GM23338 (cell line): ENCODE results near the gene DLGAP5. TPM values are rescaled to one million over a fixed set of nuclear protein-coding genes. Genes with fewer than 3 reads are reported as not detected.

ENCODE experiments used
- ATAC-seq: fragments of 200-7000 bp; cut with Tn5 transposase; 3 replicates; pipeline ENCODE4 v1.9.1; 2020
- DNase-seq: peaks from one replicate; pipeline ENCODE4 v3.0.0-alpha.2; 2015; ENCODE audit warnings: low spot score
- H2AFZ ChIP-seq: fragments of 200-600 bp; sonication (generic); 2 replicates; pipeline ENCODE4 v1.8.0; 2016; ENCODE audit warnings: antibody characterized with exemption, mild to moderate bottlenecking, moderate library complexity
- H3F3A ChIP-seq: fragments of 200-600 bp; sonication (generic); replicated peaks from 2 replicates; pipeline ENCODE4 v1.8.0; 2017; ENCODE audit warnings: antibody characterized with exemption, mixed run types, low read depth
- H3K27ac ChIP-seq: fragments of 200-600 bp; sonication (generic); 2 replicates; pipeline ENCODE4 v1.6.1; 2016; ENCODE audit warnings: low read depth
- H3K27me3 ChIP-seq: fragments of 200-600 bp; sonication (generic); 2 replicates; pipeline ENCODE4 v1.8.0; 2016; ENCODE audit warnings: mild to moderate bottlenecking, mixed run types, moderate library complexity; ENCODE audit not compliant: insufficient read depth
- H3K36me3 ChIP-seq: fragments of 200-600 bp; sonication (generic); 2 replicates; pipeline ENCODE4 v1.8.0; 2016; ENCODE audit warnings: mild to moderate bottlenecking; ENCODE audit not compliant: insufficient read depth
- H3K4me1 ChIP-seq: fragments of 200-600 bp; sonication (generic); 2 replicates; pipeline ENCODE4 v1.8.0; 2016; ENCODE audit warnings: mild to moderate bottlenecking, moderate library complexity; ENCODE audit not compliant: insufficient read depth
- H3K4me2 ChIP-seq: fragments of 200-600 bp; sonication (generic); 2 replicates; pipeline ENCODE4 v1.7.1; 2017; ENCODE audit warnings: mixed run types
- H3K4me3 ChIP-seq: fragments of 200-600 bp; sonication (generic); 2 replicates; pipeline ENCODE4 v1.6.1; 2016; ENCODE audit warnings: mixed run types
- H3K79me2 ChIP-seq: fragments of 200-600 bp; sonication (generic); replicated peaks from 2 replicates; pipeline ENCODE4 v1.8.0; 2017; ENCODE audit warnings: mild to moderate bottlenecking; ENCODE audit not compliant: insufficient read depth
- H3K9me2 ChIP-seq: fragments of 200-600 bp; sonication (generic); 2 replicates; pipeline ENCODE4 v1.8.0; 2017; ENCODE audit not compliant: insufficient read depth
- H4K20me1 ChIP-seq: fragments of 200-600 bp; sonication (generic); replicated peaks from 2 replicates; pipeline ENCODE4 v1.8.0; 2017; ENCODE audit warnings: mild to moderate bottlenecking; ENCODE audit not compliant: insufficient read depth
- H3K27ac Mint-ChIP-seq: 2 replicates; pipeline ENCODE4 v1.8.0; 2020; ENCODE audit warnings: inconsistent platforms, mild to moderate bottlenecking, moderate library complexity, mixed read lengths
- H3K27me3 Mint-ChIP-seq: 3 replicates; pipeline ENCODE4 v1.8.0; 2022; ENCODE audit warnings: low read depth, mild to moderate bottlenecking, moderate library complexity, mixed read lengths, inconsistent platforms; ENCODE audit not compliant: insufficient read depth, poor library complexity
- H3K36me3 Mint-ChIP-seq: 3 replicates; pipeline ENCODE4 v1.8.0; 2021; ENCODE audit warnings: low read depth, mild to moderate bottlenecking, inconsistent platforms, moderate library complexity, mixed read lengths
- H3K4me1 Mint-ChIP-seq: 3 replicates; pipeline ENCODE4 v1.8.0; 2020; ENCODE audit warnings: mild to moderate bottlenecking, inconsistent platforms, mixed read lengths
- H3K4me3 Mint-ChIP-seq: 3 replicates; pipeline ENCODE4 v1.8.0; 2021; ENCODE audit warnings: moderate library complexity, mild to moderate bottlenecking, inconsistent platforms, mixed read lengths
- H3K9me3 Mint-ChIP-seq: 3 replicates; pipeline ENCODE4 v1.8.0; 2020; ENCODE audit warnings: moderate library complexity, mild to moderate bottlenecking, inconsistent platforms, mixed read lengths
- EZH2phosphoT487 ChIP-seq: fragments of 200-600 bp; sonication (generic); IDR thresholded peaks from one replicate; pipeline ENCODE4 v1.8.1; 2018; ENCODE audit warnings: antibody characterized with exemption; ENCODE audit not compliant: unreplicated experiment
- JUNB ChIP-seq: IDR thresholded peaks from one replicate; pipeline ENCODE4 v1.6.1; 2016; ENCODE audit warnings: antibody characterized with exemption; ENCODE audit not compliant: unreplicated experiment
- STAT1 ChIP-seq: IDR thresholded peaks from one replicate; pipeline ENCODE4 v1.6.1; 2016; ENCODE audit warnings: antibody characterized with exemption; ENCODE audit not compliant: unreplicated experiment
- ZNF114 ChIP-seq: fragments of 250-450 bp; sonication (Bioruptor Pico); IDR thresholded peaks from 2 replicates; pipeline ENCODE4 v1.5.0; 2020; ENCODE audit warnings: mild to moderate bottlenecking, moderate library complexity
- polyA plus RNA-seq: library from polyadenylated mRNA; unstranded; fragments of >200 nt; fragmentation: Nextera tagmentation; extraction: Ambion mirVana; gene quantifications from 2 replicates; pipeline ENCODE4 v1.2.1, GENCODE V29; 2016
- total RNA-seq: library from RNA; depleted of rRNA; stranded (reverse); fragments of >200 nt; shearing (Covaris generic); gene quantifications from 2 replicates; pipeline ENCODE4 v1.2.3, GENCODE V29; 2014
- TF ChIP-seq, protein P1 (sequence below): IDR thresholded peaks from one replicate; pipeline ENCODE4 v1.6.1; 2018; ENCODE audit warnings: antibody characterized with exemption; ENCODE audit not compliant: unreplicated experiment
- TF ChIP-seq, protein P2 (sequence below), 2 experiments: fragments of 200-600 bp in 1 of 2; sonication (generic) in 1 of 2; conservative IDR thresholded peaks; 2 replicates each; pipeline versions ENCODE4 v1.5.1 to v1.6.1; 2016 to 2017; ENCODE audit warnings: antibody characterized with exemption in 2 of 2, low read depth in 2 of 2, mild to moderate bottlenecking in 2 of 2, moderate library complexity in 1 of 2
- TF ChIP-seq, protein P3 (sequence below): IDR thresholded peaks from 2 replicates; pipeline ENCODE4 v1.6.1; 2016; ENCODE audit warnings: antibody characterized with exemption
- TF ChIP-seq, protein P4 (sequence below): fragments of 250-450 bp; sonication (Bioruptor Pico); IDR thresholded peaks from 2 replicates; pipeline ENCODE4 v1.5.0; 2020; ENCODE audit warnings: mild to moderate bottlenecking, moderate library complexity

Gene DLGAP5
- total and polyA plus RNA-seq, 2 experiments from 2014 or later, result 110 to 117 TPM

DNA sequence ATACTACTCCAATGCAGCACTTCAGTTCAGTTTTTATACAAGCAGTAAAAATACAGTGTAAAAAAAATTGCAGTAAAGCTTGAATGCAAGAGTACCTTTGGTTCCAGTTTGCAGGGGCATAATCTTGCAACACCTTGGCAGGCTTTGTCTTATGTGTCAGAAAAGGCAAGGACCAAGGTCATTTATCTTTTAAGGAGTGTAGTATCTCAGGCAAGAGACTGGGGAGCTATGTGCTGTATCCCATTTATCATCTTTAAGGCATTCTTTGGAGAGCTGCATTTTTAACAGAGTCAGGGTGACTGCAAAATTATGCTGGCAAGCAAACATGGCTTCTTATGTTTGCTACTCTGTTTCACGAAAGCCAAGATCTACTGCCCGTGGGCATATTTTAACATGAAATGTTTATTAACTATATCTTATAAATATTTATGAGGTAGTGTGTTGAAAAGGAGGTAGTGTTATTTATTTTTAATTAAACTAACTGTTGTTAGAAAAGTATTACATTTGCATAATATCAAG is 14.8 kb upstream of the DLGAP5 start (continued):
- TF ChIP-seq, protein P1, sequence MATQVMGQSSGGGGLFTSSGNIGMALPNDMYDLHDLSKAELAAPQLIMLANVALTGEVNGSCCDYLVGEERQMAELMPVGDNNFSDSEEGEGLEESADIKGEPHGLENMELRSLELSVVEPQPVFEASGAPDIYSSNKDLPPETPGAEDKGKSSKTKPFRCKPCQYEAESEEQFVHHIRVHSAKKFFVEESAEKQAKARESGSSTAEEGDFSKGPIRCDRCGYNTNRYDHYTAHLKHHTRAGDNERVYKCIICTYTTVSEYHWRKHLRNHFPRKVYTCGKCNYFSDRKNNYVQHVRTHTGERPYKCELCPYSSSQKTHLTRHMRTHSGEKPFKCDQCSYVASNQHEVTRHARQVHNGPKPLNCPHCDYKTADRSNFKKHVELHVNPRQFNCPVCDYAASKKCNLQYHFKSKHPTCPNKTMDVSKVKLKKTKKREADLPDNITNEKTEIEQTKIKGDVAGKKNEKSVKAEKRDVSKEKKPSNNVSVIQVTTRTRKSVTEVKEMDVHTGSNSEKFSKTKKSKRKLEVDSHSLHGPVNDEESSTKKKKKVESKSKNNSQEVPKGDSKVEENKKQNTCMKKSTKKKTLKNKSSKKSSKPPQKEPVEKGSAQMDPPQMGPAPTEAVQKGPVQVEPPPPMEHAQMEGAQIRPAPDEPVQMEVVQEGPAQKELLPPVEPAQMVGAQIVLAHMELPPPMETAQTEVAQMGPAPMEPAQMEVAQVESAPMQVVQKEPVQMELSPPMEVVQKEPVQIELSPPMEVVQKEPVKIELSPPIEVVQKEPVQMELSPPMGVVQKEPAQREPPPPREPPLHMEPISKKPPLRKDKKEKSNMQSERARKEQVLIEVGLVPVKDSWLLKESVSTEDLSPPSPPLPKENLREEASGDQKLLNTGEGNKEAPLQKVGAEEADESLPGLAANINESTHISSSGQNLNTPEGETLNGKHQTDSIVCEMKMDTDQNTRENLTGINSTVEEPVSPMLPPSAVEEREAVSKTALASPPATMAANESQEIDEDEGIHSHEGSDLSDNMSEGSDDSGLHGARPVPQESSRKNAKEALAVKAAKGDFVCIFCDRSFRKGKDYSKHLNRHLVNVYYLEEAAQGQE, result no peak
- TF ChIP-seq STAT1, result no peak
- TF ChIP-seq JUNB, result no peak
- no peak for TF ChIP-seq ZNF114 (CRISPR knock-in tag)
- TF ChIP-seq EZH2phosphoT487, result no peak

DNA sequence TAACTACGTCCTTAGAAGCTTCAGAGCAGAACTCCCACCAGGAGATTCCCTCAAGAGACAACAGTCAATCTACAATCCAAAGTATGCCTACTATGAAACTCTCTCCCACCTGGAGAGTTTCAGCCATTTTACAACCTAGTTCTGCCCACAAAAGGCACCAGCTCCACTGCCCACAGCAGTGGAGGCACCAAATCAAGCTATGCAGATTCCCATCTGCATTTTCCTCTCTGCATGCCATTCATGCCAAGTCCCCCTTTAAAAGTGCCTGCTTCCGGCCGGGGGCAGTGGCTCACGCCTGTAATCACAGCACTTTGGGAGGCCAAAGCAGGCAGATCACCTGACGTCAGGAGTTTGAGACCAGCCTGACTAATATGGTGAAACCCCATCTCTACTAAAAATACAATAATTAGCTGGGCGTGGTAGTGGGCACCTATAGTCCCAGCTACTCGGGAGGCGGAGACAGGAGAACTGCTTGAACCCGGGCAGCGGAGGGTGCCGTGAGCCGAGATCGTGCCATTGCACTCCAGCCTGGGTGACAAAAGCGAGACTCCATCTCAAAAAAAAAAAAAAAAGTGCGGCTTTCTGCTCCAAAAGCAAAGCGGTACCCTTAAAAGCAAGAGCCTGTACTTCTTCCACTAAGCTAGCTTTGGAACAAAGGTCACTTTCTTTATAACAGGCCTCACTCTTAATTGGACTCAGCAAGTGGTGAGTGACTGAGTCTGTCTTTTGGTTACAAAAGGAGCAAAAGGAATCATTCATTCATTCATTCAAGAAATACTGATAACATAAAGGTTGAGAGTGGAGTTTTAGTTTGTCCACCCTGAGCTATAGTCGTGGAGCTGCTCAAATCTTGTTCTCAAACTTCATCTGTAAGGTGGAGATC is 10.1 kb upstream of the DLGAP5 start:
- H3K4me1 Mint-ChIP-seq, result peaks cover 10% of the 10 kb centered on the region
- H3K4me3 Mint-ChIP-seq, result no peak overlapping the region
- H3K9me3 Mint-ChIP-seq, result no peaks in the 10 kb centered on the region
- Histone ChIP-seq H3K4me1 (peaks cover 13% of the 10 kb centered on the region), H4K20me1 (no peaks in the 10 kb centered on the region), H3K9me2 (no peaks in the 10 kb centered on the region), H3K36me3 (no peaks in the 10 kb centered on the region), H3K27ac (0 out of 2 replicates have a peak overlapping the region, but pooled peaks have one; percentile 21), H3K4me2 (0 out of 2 replicates have a peak overlapping the region, but pooled peaks have one; percentile 14), H3F3A (no peaks in the 10 kb centered on the region), H2AFZ (peak overlapping the region; percentile 64), H3K79me2 (no peaks in the 10 kb centered on the region), H3K27me3 (no peaks in the 10 kb centered on the region), H3K4me3 (no peak overlapping the region)
- ATAC-seq (peak; percentile 80), DNase-seq (peak; percentile 42)
- H3K27me3 Mint-ChIP-seq, result no peaks in the 10 kb centered on the region
- H3K27ac Mint-ChIP-seq, result peak overlapping the region; percentile 68
- H3K36me3 Mint-ChIP-seq, result no peaks in the 10 kb centered on the region
- TF ChIP-seq JUNB (no peak), ZNF114 (CRISPR knock-in tag) (no peak), EZH2phosphoT487 (no peak)
- TF ChIP-seq, protein P2, sequence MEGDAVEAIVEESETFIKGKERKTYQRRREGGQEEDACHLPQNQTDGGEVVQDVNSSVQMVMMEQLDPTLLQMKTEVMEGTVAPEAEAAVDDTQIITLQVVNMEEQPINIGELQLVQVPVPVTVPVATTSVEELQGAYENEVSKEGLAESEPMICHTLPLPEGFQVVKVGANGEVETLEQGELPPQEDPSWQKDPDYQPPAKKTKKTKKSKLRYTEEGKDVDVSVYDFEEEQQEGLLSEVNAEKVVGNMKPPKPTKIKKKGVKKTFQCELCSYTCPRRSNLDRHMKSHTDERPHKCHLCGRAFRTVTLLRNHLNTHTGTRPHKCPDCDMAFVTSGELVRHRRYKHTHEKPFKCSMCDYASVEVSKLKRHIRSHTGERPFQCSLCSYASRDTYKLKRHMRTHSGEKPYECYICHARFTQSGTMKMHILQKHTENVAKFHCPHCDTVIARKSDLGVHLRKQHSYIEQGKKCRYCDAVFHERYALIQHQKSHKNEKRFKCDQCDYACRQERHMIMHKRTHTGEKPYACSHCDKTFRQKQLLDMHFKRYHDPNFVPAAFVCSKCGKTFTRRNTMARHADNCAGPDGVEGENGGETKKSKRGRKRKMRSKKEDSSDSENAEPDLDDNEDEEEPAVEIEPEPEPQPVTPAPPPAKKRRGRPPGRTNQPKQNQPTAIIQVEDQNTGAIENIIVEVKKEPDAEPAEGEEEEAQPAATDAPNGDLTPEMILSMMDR (conservative IDR thresholded peaks at IDR 0.05; ENCODE audit: low read depth in 2 of 2), result no peak
- TF ChIP-seq, protein P3, sequence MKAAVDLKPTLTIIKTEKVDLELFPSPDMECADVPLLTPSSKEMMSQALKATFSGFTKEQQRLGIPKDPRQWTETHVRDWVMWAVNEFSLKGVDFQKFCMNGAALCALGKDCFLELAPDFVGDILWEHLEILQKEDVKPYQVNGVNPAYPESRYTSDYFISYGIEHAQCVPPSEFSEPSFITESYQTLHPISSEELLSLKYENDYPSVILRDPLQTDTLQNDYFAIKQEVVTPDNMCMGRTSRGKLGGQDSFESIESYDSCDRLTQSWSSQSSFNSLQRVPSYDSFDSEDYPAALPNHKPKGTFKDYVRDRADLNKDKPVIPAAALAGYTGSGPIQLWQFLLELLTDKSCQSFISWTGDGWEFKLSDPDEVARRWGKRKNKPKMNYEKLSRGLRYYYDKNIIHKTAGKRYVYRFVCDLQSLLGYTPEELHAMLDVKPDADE, result no peak
- TF ChIP-seq, protein P4, sequence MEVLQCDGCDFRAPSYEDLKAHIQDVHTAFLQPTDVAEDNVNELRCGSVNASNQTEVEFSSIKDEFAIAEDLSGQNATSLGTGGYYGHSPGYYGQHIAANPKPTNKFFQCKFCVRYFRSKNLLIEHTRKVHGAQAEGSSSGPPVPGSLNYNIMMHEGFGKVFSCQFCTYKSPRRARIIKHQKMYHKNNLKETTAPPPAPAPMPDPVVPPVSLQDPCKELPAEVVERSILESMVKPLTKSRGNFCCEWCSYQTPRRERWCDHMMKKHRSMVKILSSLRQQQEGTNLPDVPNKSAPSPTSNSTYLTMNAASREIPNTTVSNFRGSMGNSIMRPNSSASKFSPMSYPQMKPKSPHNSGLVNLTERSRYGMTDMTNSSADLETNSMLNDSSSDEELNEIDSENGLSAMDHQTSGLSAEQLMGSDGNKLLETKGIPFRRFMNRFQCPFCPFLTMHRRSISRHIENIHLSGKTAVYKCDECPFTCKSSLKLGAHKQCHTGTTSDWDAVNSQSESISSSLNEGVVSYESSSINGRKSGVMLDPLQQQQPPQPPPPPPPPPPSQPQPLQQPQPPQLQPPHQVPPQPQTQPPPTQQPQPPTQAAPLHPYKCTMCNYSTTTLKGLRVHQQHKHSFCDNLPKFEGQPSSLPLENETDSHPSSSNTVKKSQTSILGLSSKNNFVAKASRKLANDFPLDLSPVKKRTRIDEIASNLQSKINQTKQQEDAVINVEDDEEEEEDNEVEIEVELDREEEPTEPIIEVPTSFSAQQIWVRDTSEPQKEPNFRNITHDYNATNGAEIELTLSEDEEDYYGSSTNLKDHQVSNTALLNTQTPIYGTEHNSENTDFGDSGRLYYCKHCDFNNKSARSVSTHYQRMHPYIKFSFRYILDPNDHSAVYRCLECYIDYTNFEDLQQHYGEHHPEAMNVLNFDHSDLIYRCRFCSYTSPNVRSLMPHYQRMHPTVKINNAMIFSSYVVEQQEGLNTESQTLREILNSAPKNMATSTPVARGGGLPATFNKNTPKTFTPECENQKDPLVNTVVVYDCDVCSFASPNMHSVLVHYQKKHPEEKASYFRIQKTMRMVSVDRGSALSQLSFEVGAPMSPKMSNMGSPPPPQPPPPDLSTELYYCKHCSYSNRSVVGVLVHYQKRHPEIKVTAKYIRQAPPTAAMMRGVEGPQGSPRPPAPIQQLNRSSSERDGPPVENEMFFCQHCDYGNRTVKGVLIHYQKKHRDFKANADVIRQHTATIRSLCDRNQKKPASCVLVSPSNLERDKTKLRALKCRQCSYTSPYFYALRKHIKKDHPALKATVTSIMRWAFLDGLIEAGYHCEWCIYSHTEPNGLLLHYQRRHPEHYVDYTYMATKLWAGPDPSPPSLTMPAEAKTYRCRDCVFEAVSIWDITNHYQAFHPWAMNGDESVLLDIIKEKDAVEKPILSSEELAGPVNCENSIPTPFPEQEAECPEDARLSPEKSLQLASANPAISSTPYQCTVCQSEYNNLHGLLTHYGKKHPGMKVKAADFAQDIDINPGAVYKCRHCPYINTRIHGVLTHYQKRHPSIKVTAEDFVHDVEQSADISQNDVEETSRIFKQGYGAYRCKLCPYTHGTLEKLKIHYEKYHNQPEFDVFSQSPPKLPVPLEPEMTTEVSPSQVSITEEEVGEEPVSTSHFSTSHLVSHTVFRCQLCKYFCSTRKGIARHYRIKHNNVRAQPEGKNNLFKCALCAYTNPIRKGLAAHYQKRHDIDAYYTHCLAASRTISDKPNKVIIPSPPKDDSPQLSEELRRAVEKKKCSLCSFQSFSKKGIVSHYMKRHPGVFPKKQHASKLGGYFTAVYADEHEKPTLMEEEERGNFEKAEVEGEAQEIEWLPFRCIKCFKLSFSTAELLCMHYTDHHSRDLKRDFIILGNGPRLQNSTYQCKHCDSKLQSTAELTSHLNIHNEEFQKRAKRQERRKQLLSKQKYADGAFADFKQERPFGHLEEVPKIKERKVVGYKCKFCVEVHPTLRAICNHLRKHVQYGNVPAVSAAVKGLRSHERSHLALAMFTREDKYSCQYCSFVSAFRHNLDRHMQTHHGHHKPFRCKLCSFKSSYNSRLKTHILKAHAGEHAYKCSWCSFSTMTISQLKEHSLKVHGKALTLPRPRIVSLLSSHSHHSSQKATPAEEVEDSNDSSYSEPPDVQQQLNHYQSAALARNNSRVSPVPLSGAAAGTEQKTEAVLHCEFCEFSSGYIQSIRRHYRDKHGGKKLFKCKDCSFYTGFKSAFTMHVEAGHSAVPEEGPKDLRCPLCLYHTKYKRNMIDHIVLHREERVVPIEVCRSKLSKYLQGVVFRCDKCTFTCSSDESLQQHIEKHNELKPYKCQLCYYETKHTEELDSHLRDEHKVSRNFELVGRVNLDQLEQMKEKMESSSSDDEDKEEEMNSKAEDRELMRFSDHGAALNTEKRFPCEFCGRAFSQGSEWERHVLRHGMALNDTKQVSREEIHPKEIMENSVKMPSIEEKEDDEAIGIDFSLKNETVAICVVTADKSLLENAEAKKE, result no peak
